ENCODE data around the gene GLRA2. TPM values are rescaled to one million over a fixed set of nuclear protein-coding genes. Genes with fewer than 3 reads are reported as not detected.

The GLRA2 gene
- polyA plus RNA-seq, 1 of the 3 experiments (the other 2 are of a cell fraction) = not detected

GRCh38 chrX:14758029-14758491, 228.7 kb downstream of the GLRA2 start:
- Histone ChIP-seq H3K4me1 (ENCODE audit: control insufficient read depth in 1 of 2, insufficient read depth in 2 of 2, low read depth in 1 of 2, low read length in 1 of 2) (no peaks in the 10 kb centered on the region), H3K9me3 (no peaks in the 10 kb centered on the region), H3K4me2 (no peak overlapping the region), H3K79me2 (ENCODE audit: insufficient read depth) (no peaks in the 10 kb centered on the region), H3F3A (replicated peaks; ENCODE audit: insufficient read depth) (no peaks in the 10 kb centered on the region), H3K9ac (no peak overlapping the region), H3K4me3 (ENCODE audit: low read depth in 2 of 2, low read length in 1 of 2) (no peak overlapping the region), H3K27ac (ENCODE audit: low read depth in 2 of 2, low read length in 1 of 2) (no peak overlapping the region), H2AFZ (ENCODE audit: low read depth) (no peak overlapping the region), H3K27me3 (ENCODE audit: insufficient read depth) (no peaks in the 10 kb centered on the region), H4K20me1 (ENCODE audit: insufficient read depth) (no peaks in the 10 kb centered on the region), H3K9me2 (no peaks in the 10 kb centered on the region), H3K36me3 (replicated peaks in 1 of 2; ENCODE audit: control insufficient read depth in 1 of 2, insufficient read depth in 2 of 2, low read length in 1 of 2) (no peaks in the 10 kb centered on the region)
- 47% methylated on average over 2 of the region's 6 CpGs for WGBS (ENCODE audit: low lambda C conversion rate)
- TF ChIP-seq SMC3 (IDR thresholded peaks at IDR 0.05; ENCODE audit: low read depth, low read length) (no peak), GABPA (IDR thresholded peaks at IDR 0.05; ENCODE audit: low read depth) (no peak), RFX5 (IDR thresholded peaks at IDR 0.05; ENCODE audit: low read length) (no peak), NFIC (IDR thresholded peaks at IDR 0.05; ENCODE audit: borderline replicate concordance) (no peak), ELF1 (IDR thresholded peaks at IDR 0.05) (no peak), RAD21 (IDR thresholded peaks at IDR 0.05; ENCODE audit: low read length) (no peak), CTCF (IDR thresholded peaks at IDR 0.05) (no peak), EZH2phosphoT487 (IDR thresholded peaks at IDR 0.05; ENCODE audit: borderline replicate concordance, low read depth) (no peak), TEAD4 (IDR thresholded peaks at IDR 0.05; ENCODE audit: borderline replicate concordance, insufficient read depth) (no peak), TCF12 (IDR thresholded peaks at IDR 0.05) (no peak), EP300 (IDR thresholded peaks at IDR 0.05; ENCODE audit: borderline replicate concordance in 1 of 2, low read depth in 1 of 2, low read length in 1 of 2) (no peak), NRF1 (IDR thresholded peaks at IDR 0.05; ENCODE audit: low read depth, low read length) (no peak), REST (IDR thresholded peaks at IDR 0.05; ENCODE audit: low read depth, low read length) (no peak), FOSL2 (IDR thresholded peaks at IDR 0.05; ENCODE audit: borderline replicate concordance, low read depth) (no peak)
- TF ChIP-seq, protein P1, sequence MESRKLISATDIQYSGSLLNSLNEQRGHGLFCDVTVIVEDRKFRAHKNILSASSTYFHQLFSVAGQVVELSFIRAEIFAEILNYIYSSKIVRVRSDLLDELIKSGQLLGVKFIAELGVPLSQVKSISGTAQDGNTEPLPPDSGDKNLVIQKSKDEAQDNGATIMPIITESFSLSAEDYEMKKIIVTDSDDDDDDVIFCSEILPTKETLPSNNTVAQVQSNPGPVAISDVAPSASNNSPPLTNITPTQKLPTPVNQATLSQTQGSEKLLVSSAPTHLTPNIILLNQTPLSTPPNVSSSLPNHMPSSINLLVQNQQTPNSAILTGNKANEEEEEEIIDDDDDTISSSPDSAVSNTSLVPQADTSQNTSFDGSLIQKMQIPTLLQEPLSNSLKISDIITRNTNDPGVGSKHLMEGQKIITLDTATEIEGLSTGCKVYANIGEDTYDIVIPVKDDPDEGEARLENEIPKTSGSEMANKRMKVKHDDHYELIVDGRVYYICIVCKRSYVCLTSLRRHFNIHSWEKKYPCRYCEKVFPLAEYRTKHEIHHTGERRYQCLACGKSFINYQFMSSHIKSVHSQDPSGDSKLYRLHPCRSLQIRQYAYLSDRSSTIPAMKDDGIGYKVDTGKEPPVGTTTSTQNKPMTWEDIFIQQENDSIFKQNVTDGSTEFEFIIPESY (IDR thresholded peaks at IDR 0.05; ENCODE audit: borderline replicate concordance, low read depth) = no peak
- TF ChIP-seq, protein P2, sequence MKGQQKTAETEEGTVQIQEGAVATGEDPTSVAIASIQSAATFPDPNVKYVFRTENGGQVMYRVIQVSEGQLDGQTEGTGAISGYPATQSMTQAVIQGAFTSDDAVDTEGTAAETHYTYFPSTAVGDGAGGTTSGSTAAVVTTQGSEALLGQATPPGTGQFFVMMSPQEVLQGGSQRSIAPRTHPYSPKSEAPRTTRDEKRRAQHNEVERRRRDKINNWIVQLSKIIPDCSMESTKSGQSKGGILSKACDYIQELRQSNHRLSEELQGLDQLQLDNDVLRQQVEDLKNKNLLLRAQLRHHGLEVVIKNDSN (IDR thresholded peaks at IDR 0.05; ENCODE audit: borderline replicate concordance, low read depth) = no peak
- TF ChIP-seq, protein P3, sequence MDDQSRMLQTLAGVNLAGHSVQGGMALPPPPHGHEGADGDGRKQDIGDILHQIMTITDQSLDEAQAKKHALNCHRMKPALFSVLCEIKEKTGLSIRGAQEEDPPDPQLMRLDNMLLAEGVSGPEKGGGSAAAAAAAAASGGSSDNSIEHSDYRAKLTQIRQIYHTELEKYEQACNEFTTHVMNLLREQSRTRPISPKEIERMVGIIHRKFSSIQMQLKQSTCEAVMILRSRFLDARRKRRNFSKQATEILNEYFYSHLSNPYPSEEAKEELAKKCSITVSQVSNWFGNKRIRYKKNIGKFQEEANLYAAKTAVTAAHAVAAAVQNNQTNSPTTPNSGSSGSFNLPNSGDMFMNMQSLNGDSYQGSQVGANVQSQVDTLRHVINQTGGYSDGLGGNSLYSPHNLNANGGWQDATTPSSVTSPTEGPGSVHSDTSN (IDR thresholded peaks at IDR 0.05) = no peak
- ChIA-PET CTCF (no interaction called here), POLR2A (no interaction called here)
- no peak for DNase-seq
